ENCODE results near the gene SDHAF2.
A peak's percentile ranks its signal among the peaks of the same experiment; 100 is the strongest.

The SDHAF2 gene

GRCh38 chr11:61437496-61437895 lies 7.6 kb downstream of the SDHAF2 start:
- Histone ChIP-seq H2AK5ac (ENCODE audit: low read length) (no peak overlapping the region), H3K23ac (ENCODE audit: low read length) (no peak overlapping the region), H3K27me3 (ENCODE audit: insufficient read depth, low read length) (no peaks in the 10 kb centered on the region), H4K8ac (ENCODE audit: low read depth, low read length) (no peak overlapping the region), H3K4me1 (ENCODE audit: control insufficient read depth in 1 of 2, insufficient read depth in 2 of 2, low read length in 2 of 2) (peaks cover 8 to 11% of the 10 kb centered on the region in 2 experiments), H3K14ac (ENCODE audit: low read length) (no peak overlapping the region), H2BK120ac (ENCODE audit: insufficient read depth, low read length, poor library complexity) (no peak overlapping the region), H3K9ac (ENCODE audit: low read length) (no peak overlapping the region), H4K91ac (ENCODE audit: low read depth, low read length) (no peak overlapping the region), H4K12ac (ENCODE audit: low read depth, low read length) (no peak overlapping the region), H3K36me3 (ENCODE audit: control insufficient read depth in 1 of 2, insufficient read depth in 2 of 2, low read length in 2 of 2) (peaks cover 23 to 35% of the 10 kb centered on the region in 2 experiments), H3K27ac (ENCODE audit: low read depth, low read length) (peak overlapping the region; percentile 53), H2BK12ac (ENCODE audit: low read length) (no peak overlapping the region), H3K4me3 (ENCODE audit: low read depth, low read length) (no peak overlapping the region), H2AFZ (ENCODE audit: insufficient read depth, low read length, poor library complexity) (no peak overlapping the region), H2BK5ac (ENCODE audit: low read depth, low read length, poor library complexity) (no peak overlapping the region), H3K4me2 (ENCODE audit: low read length) (no peak overlapping the region), H3K9me3 (ENCODE audit: insufficient read depth, low read depth, low read length) (peaks cover 2% of the 10 kb centered on the region), H3K79me2 (ENCODE audit: control insufficient read depth, insufficient read depth, low read length, poor library complexity) (peaks cover 7% of the 10 kb centered on the region), H3K79me1 (ENCODE audit: low read length) (no peaks in the 10 kb centered on the region), H3K18ac (ENCODE audit: low read length) (no peak overlapping the region), H3K4ac (ENCODE audit: low read depth, low read length) (no peak overlapping the region)
- WGBS (ENCODE audit: extremely low coverage, insufficient coverage, insufficient read length), result no CpG with 5 or more reads among the region's 5 CpGs
- DNase-seq, result peak; percentile 85 to 98

GRCh38 chr11:61439615-61440014 lies 9.7 kb downstream of the SDHAF2 start:
- Histone ChIP-seq H2AK5ac (ENCODE audit: low read length) (no peak overlapping the region), H3K18ac (ENCODE audit: low read length) (no peak overlapping the region), H2AFZ (ENCODE audit: insufficient read depth, low read length, poor library complexity) (no peak overlapping the region), H2BK5ac (ENCODE audit: low read depth, low read length, poor library complexity) (no peak overlapping the region), H3K9ac (ENCODE audit: low read length) (no peak overlapping the region), H3K4ac (ENCODE audit: low read depth, low read length) (no peak overlapping the region), H3K4me1 (ENCODE audit: control insufficient read depth in 1 of 2, insufficient read depth in 2 of 2, low read length in 2 of 2) (peaks cover 8 to 11% of the 10 kb centered on the region in 2 experiments), H4K91ac (ENCODE audit: low read depth, low read length) (no peak overlapping the region), H3K14ac (ENCODE audit: low read length) (no peak overlapping the region), H4K12ac (ENCODE audit: low read depth, low read length) (no peak overlapping the region), H3K9me3 (ENCODE audit: insufficient read depth, low read depth, low read length) (peaks cover 2% of the 10 kb centered on the region), H2BK120ac (ENCODE audit: insufficient read depth, low read length, poor library complexity) (no peak overlapping the region), H3K23ac (ENCODE audit: low read length) (no peak overlapping the region), H4K8ac (ENCODE audit: low read depth, low read length) (no peak overlapping the region), H3K79me2 (ENCODE audit: control insufficient read depth, insufficient read depth, low read length, poor library complexity) (peaks cover 5% of the 10 kb centered on the region), H3K4me3 (ENCODE audit: low read depth, low read length) (no peak overlapping the region), H3K4me2 (ENCODE audit: low read length) (no peak overlapping the region), H3K36me3 (ENCODE audit: control insufficient read depth in 1 of 2, insufficient read depth in 2 of 2, low read length in 2 of 2) (peaks cover 33 to 41% of the 10 kb centered on the region in 2 experiments), H3K27me3 (ENCODE audit: insufficient read depth, low read length) (no peaks in the 10 kb centered on the region), H3K27ac (ENCODE audit: low read depth, low read length) (no peak overlapping the region), H2BK12ac (ENCODE audit: low read length) (no peak overlapping the region), H3K79me1 (ENCODE audit: low read length) (no peaks in the 10 kb centered on the region)
- no peak for DNase-seq
- WGBS (ENCODE audit: extremely low coverage, insufficient coverage, insufficient read length), result no CpG with 5 or more reads among the region's 1 CpG

- no peak overlapping the region for H2BK12ac ChIP-seq (ENCODE audit: low read length)
- no peak overlapping the region for H3K14ac ChIP-seq (ENCODE audit: low read length)
- H3K9me3 ChIP-seq (ENCODE audit: insufficient read depth, low read depth, low read length), result no peaks in the 10 kb centered on the region
- H2BK120ac ChIP-seq (ENCODE audit: insufficient read depth, low read length, poor library complexity), result no peak overlapping the region
- H3K36me3 ChIP-seq (ENCODE audit: control insufficient read depth in 1 of 2, insufficient read depth in 2 of 2, low read length in 2 of 2), result peaks cover 41 to 47% of the 10 kb centered on the region in 2 experiments
- peaks cover 2% of the 10 kb centered on the region for H3K79me1 ChIP-seq (ENCODE audit: low read length)
- H4K12ac ChIP-seq (ENCODE audit: low read depth, low read length), result no peak overlapping the region
- H3K23ac ChIP-seq (ENCODE audit: low read length), result no peak overlapping the region
- WGBS (ENCODE audit: extremely low coverage, insufficient coverage, insufficient read length), result no CpG with 5 or more reads among the region's 6 CpGs
- H3K27ac ChIP-seq (ENCODE audit: low read depth, low read length), result no peak overlapping the region
- no peak overlapping the region for H2AK5ac ChIP-seq (ENCODE audit: low read length)
- H3K4me2 ChIP-seq (ENCODE audit: low read length), result no peak overlapping the region
- H3K4me1 ChIP-seq (ENCODE audit: control insufficient read depth in 1 of 2, insufficient read depth in 2 of 2, low read length in 2 of 2), result peaks cover 3 to 6% of the 10 kb centered on the region in 2 experiments
- no peak overlapping the region for H3K4me3 ChIP-seq (ENCODE audit: low read depth, low read length)
- no peak overlapping the region for H3K4ac ChIP-seq (ENCODE audit: low read depth, low read length)
- H3K18ac ChIP-seq (ENCODE audit: low read length), result no peak overlapping the region
- H3K9ac ChIP-seq (ENCODE audit: low read length), result no peak overlapping the region
- H4K8ac ChIP-seq (ENCODE audit: low read depth, low read length), result no peak overlapping the region
- peak; percentile 67 for DNase-seq
- H2BK5ac ChIP-seq (ENCODE audit: low read depth, low read length, poor library complexity), result no peak overlapping the region
- no peak overlapping the region for H2AFZ ChIP-seq (ENCODE audit: insufficient read depth, low read length, poor library complexity)
- no peak overlapping the region for H4K91ac ChIP-seq (ENCODE audit: low read depth, low read length)
- H3K27me3 ChIP-seq (ENCODE audit: insufficient read depth, low read length), result no peaks in the 10 kb centered on the region
- H3K79me2 ChIP-seq (ENCODE audit: control insufficient read depth, insufficient read depth, low read length, poor library complexity), result no peaks in the 10 kb centered on the region
Measured at GRCh38 chr11:61442616-61443015, 12.7 kb downstream of the SDHAF2 start.

GRCh38 chr11:61445516-61445915 lies 15.6 kb downstream of the SDHAF2 start:
- Histone ChIP-seq H3K14ac (ENCODE audit: low read length) (no peak overlapping the region), H3K23ac (ENCODE audit: low read length) (no peak overlapping the region), H3K4me2 (ENCODE audit: low read length) (no peak overlapping the region), H3K79me1 (ENCODE audit: low read length) (peaks cover 2% of the 10 kb centered on the region), H4K8ac (ENCODE audit: low read depth, low read length) (no peak overlapping the region), H4K12ac (ENCODE audit: low read depth, low read length) (no peak overlapping the region), H3K4ac (ENCODE audit: low read depth, low read length) (no peak overlapping the region), H3K79me2 (ENCODE audit: control insufficient read depth, insufficient read depth, low read length, poor library complexity) (no peaks in the 10 kb centered on the region), H4K91ac (ENCODE audit: low read depth, low read length) (no peak overlapping the region), H3K36me3 (ENCODE audit: control insufficient read depth in 1 of 2, insufficient read depth in 2 of 2, low read length in 2 of 2) (peaks cover 36 to 40% of the 10 kb centered on the region in 2 experiments), H3K4me1 (ENCODE audit: control insufficient read depth in 1 of 2, insufficient read depth in 2 of 2, low read length in 2 of 2) (peaks cover 3 to 12% of the 10 kb centered on the region in 2 experiments), H3K27me3 (ENCODE audit: insufficient read depth, low read length) (no peaks in the 10 kb centered on the region), H3K18ac (ENCODE audit: low read length) (no peak overlapping the region), H2BK120ac (ENCODE audit: insufficient read depth, low read length, poor library complexity) (no peak overlapping the region), H2AFZ (ENCODE audit: insufficient read depth, low read length, poor library complexity) (no peak overlapping the region), H3K27ac (ENCODE audit: low read depth, low read length) (no peak overlapping the region), H3K9ac (ENCODE audit: low read length) (no peak overlapping the region), H2AK5ac (ENCODE audit: low read length) (no peak overlapping the region), H2BK12ac (ENCODE audit: low read length) (no peak overlapping the region), H3K9me3 (ENCODE audit: insufficient read depth, low read depth, low read length) (no peaks in the 10 kb centered on the region), H2BK5ac (ENCODE audit: low read depth, low read length, poor library complexity) (no peak overlapping the region), H3K4me3 (ENCODE audit: low read depth, low read length) (no peak overlapping the region)
- no CpG with 5 or more reads among the region's 4 CpGs for WGBS (ENCODE audit: extremely low coverage, insufficient coverage, insufficient read length)
- DNase-seq, result no peak
